ENCODE results near the gene KHSRP.

KHSRP gene

DNA sequence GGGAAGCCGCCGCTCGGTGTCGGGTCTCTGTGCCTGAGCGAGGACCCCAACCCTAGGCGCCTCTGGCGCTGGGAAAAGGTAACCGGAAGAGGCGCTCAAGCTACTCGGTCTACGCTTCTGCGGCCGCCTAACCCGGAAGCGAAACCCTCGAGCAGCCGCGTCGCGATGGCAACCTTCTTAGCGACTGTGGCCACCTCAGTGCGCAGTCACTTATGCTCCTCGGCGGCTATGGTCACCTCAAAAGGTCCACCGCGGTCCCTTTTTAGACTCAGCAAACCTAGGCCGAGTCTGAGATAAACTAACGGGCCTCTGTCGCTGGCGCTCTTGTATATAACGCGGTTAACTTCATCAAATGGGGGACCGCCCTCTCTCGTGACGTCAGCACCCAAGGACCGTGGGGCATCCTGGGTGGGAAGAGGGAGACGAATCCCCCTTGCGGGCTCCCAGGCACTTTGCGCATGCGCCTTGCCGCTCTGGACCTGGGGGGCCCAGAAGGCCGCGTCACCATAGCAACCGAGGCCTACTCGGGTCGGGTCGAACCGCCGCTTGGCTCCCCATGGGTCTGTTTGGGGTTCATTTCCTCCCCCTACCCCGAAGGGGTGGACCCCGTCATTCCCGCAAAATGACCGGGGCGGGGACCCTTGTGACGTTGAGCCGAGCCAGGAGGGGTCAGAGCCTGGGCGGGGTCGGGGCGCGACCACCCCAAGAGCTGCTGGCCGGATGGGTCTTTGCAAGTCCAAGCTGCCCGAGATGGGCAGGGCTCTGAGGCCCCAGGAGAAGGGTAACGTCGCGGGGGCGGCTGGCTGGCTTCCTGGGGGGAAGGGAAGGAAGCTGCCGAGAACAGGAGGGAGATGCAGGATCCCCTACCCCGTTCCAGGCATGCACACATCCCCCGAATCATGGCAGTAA lies 31.3 kb downstream of the KHSRP start, which contains the start of gene GTF2F1:
Gene GTF2F1, minus strand, starts transcription at position 91 of the 909 bp plus-strand sequence. CDS start 169 bp downstream, outside the sequence.
- DNase-seq (ENCODE audit: low read depth, low spot score) = peak; percentile 97

- DNase-seq (ENCODE audit: low read depth, low spot score) = no peak
Measured at GRCh38 chr19:6392221-6393073, 32.2 kb downstream of the KHSRP start.

GRCh38 chr19:6387372-6387771 lies 37.2 kb downstream of the KHSRP start:
- DNase-seq (ENCODE audit: low read depth, low spot score) = no peak

GRCh38 chr19:6384381-6384780 lies 40.2 kb downstream of the KHSRP start:
- DNase-seq (ENCODE audit: low read depth, low spot score) = no peak

DNA sequence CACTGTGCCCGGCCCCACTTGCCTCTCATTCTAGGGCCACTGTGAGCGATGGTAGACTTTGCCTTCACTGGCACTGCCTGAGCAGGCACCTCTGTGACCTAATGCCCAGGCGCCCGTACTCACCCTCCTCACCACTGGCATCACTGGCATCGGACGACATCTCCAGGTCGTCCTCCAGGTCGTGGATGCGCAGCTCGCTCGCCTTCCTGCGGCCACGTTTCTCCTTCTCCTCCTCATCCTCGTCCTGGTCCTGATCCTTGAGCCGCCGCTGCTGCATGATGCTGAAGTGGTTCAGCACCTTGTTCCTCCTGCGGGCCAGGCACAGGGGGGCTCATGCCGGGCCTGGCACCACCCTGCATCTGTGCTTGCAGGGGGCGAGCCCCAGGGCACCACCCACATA lies 41.4 kb downstream of the KHSRP start:
- no peak for DNase-seq (ENCODE audit: low read depth, low spot score)

GRCh38 chr19:6381030-6381750 lies 43.4 kb downstream of the KHSRP start:
- no peak for DNase-seq (ENCODE audit: low read depth, low spot score)

DNA sequence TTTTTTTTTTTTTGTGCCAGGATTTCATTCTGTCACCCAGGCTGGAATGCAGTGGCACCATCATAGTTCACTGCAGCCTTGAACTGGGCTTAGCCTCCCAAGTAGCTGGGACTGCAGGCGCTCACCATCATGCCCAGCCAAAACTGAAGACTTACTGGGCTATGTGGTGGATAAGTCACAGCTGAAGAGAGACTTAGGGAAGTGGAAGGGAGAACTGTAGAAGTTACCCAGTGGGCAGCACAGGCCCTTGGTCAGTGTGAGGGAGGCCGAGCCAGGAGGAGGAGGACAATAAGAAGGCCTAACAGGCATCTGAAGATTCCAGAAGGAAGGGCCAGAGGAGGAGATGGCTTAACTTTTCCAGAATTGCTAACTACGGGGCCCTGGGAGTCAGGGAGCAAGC lies 44.9 kb downstream of the KHSRP start:
- DNase-seq (ENCODE audit: low read depth, low spot score) = no peak

DNA sequence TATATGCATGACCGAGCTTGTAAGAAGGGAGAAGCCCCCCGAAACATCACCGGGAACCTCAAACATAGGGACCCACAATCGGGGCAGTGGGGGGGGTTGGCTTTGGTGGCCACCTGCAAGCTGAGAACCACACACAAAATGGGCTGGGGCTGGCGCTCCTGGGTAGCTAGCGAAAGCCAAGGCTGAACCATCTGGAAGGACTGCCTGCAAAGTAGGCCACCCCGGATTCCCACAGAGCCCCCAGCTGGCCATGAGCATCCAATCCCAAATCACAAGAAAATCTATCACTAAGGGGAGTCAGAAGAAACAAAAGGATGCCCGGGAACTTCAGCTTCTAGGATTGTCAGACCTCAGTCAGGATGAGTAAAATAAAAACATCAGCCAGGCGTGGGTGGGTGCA lies 46.1 kb downstream of the KHSRP start:
- no peak for DNase-seq (ENCODE audit: low read depth, low spot score)

- peak; percentile 85 for DNase-seq (ENCODE audit: low read depth, low spot score)
Measured at GRCh38 chr19:6378041-6378440, 46.6 kb downstream of the KHSRP start.

DNA sequence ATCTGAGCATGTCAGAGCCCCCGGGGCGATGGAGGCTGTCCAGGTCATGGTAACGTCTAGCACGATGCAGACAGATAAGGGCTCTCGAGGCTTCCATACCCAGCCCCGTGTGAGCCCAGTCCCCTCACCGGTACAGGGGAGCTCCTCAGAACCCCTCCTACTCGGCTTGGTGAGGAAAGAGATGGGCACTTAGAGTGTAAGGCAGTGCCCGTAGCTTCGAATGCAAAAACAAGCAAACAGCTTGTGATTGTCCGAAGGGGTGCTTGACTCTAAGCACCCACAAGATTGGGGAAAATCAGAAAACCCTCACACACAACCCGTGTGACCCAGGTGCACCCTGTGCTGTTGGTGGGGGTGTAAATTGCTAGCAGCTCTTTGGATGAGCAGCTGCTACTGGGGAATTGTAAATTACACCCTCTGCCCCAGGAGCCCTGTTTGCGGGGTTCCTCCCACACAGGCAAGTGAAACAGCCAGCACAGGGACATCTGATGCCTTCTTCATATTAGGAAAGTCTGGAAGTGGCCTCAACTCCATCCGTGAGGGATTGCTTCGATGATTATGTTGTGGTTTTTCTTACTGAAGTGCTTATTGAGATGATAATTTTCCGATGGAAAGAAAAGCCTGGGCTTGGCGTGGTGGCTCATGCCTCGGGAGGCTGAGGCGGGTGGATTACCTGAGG lies 48.0 kb downstream of the KHSRP start:
- no peak for DNase-seq (ENCODE audit: low read depth, low spot score)

DNA sequence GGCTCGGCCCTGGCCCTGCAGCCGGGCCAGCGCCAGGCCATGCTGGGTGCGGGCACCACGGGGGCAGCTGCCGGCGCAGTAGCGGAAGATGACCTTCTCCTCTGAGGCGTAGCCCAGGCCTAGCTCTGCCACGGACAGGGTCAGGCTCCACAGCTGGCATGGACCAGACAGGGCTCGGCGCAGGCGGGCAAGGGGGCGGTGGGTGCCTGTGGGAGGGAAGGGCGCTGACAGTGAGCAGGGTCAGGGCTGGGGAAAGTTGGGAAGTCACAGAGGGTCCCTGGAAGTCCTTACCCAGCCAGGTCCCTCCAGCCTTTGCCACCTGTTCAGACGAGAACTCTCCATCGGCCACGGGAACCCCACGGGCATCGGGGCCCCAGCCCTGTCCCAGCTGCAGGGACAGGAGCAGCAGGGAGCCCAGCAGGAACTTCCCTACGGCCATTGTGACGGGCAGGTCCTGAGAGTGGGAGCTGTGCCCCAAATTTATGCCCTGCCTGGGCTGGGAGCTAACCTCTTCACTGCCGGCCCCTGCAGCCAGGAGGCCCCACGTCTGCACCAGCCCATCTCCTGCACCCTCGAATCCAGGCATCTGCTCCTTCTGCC lies 49.1 kb downstream of the KHSRP start, which contains the start of gene PSPN:
Gene PSPN, minus strand, starts transcription at position 523 of the 600 bp plus-strand sequence. Its CDS starts 84 bp downstream, at position 439.
- no peak for DNase-seq (ENCODE audit: low read depth, low spot score)

DNA sequence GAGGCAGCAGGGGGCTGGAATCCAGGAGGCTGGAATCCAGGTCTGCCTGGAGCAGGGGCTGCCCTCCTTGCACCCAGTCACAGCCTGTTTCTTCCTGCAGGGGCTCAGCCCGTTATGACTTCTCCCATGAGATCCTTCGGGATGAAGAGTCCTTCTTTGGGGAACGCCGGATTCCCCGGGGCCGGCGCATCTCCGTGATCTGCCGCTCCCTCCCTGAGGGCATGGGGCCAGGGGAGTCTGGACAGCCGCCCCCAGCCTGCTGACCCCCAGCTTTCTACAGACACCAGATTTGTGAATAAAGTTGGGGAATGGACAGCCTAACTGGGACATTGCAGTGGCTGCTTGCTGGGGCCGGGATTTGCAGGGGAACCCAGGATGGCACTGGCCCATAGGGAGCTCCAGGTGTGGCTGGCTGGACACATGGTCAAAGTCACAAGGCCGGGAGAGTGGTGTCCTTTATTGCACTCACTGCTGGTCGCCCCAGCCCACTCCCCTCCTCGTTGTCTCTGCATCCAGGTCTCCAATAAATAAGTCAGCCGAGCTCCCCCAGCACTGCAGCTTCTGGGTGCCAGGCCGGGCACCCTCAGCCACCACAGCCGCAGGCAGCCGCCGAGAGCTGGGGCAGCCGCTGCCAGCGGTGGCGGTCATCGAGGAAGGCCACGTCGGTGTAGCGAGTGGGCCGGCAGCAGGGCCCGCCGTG lies 49.8 kb downstream of the KHSRP start:
- DNase-seq (ENCODE audit: low read depth, low spot score) = no peak

GRCh38 chr19:6374161-6374709 lies 50.4 kb downstream of the KHSRP start:
- no peak for DNase-seq (ENCODE audit: low read depth, low spot score)

- no peak for DNase-seq (ENCODE audit: low read depth, low spot score)
Measured at GRCh38 chr19:6373813-6374108, 50.9 kb downstream of the KHSRP start.

GRCh38 chr19:6373096-6373812 lies 51.4 kb downstream of the KHSRP start:
- DNase-seq (ENCODE audit: low read depth, low spot score) = peak; percentile 92

- peak; percentile 99 for DNase-seq (ENCODE audit: low read depth, low spot score)
Measured at GRCh38 chr19:6372594-6373095, 52.0 kb downstream of the KHSRP start, which contains the start of gene ALKBH7. Gene ALKBH7, plus strand, starts transcription at chr19:6372794. Its CDS starts 27 bp downstream, at chr19:6372821.

- DNase-seq (ENCODE audit: low read depth, low spot score) = no peak
Measured at GRCh38 chr19:6364353-6364752, 60.3 kb downstream of the KHSRP start.

All from ELF-1 (cell line).